ENCODE measurements around the gene ABCA3.
"Not testable (repeated sequence)": the region's sequence is repeated elsewhere in the genome, so short reads cannot be mapped to it uniquely, and the experiment has no call there.

Gene ABCA3

GRCh38 chr16:2251296-2252111 lies 89.0 kb downstream of the ABCA3 start, which contains the start of gene ECI1:
ECI1 (minus strand) TSS chr16:2251587; CDS start chr16:2251566, 21 bp downstream.
- peak; percentile 97 for DNase-seq

DNA sequence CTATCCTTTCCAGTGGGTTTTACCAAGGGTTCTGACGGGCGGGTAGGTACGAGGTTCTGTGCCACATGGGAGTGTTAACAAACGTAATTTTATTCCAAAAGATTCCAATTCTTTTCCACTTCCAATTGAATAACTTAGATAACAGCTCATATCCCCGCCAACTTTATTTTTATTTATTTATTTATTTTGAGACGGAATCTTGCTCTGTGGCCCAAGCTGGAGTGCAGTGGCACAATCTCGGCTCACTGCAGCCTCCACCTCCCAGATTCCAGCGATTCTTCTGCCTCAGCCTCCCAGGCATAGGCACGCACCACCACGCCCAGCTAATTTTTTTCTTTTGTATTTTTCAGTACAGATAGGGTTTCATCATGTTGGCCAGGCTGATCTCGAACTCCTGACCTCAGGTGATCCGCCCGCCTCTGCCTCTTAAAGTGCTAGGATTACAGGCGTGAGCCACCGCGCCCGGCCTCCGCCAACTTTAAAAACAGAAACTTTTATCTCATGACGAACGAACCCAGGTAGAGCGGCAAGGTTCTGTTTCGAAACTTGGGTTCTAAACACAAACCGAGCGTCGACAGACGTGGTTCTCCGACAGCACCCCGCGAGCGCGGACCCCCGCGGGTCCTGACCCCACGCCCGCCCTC lies 89.8 kb downstream of the ABCA3 start:
- peak; percentile 68 for DNase-seq

GRCh38 chr16:2246301-2246885 lies 94.1 kb downstream of the ABCA3 start:
- no peak for DNase-seq

DNA sequence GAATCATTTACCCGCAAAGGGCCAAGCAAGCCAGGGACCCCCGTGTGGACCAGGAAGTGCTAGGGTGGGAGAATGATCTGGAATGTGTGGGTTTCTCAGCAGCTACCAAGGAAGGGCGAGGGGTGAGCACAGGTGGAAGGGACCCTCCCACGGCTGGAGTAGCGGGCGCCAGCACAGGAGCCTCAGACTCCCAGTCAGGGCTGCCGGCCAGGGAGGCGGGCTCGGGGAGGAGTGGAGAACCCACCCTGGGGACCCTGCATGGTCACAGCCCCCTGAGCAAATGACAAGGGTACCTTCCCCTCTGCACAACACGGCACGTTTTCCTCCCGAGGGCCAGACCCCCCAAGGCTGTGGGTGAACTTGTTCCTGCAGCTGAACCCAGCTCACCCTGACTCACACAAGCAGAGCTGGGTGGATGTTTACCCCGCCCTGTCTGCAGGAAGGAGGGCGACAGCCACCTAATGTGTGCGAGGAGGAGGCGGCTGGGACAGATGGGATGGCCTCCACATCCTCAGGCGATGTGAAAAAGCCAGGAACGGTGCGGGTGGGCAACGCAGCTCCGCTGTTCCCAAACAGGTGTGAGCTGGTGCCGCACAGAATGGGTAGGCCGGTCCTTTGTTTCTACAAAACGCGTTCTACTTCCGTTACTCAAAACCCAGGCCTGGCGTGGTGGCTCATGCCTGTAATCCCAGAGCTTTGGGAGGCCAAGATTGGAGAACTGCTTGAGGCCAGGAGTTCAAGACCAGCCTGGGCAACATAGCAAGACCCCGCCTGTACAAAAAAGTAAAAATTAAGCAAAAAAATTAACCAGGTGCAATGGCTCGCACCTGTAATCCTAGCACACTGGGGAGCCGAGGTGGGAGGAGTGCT lies 95.4 kb downstream of the ABCA3 start:
- DNase-seq: no peak

DNA sequence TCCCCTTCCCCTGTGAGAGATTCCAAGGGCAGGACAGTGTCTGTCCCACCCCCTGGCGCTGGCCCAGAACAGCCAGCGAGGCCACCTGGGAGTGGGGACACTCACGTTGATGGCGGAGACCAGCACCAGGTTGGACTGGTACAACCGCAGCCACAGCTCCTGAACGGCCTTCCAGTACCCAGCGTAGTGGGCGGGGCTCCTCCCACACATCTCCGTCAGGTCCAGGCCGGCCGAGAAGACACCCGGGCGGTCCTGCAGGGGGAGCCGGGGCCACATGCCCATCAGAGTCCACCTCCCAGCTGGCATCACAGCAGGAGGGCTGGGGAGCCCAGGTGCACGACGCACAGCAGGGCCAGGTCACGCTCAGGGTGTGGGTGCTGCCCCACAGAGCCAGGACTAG lies 96.2 kb downstream of the ABCA3 start:
- no peak for DNase-seq

GRCh38 chr16:2243781-2244180 lies 96.7 kb downstream of the ABCA3 start:
- DNase-seq: no peak

DNA sequence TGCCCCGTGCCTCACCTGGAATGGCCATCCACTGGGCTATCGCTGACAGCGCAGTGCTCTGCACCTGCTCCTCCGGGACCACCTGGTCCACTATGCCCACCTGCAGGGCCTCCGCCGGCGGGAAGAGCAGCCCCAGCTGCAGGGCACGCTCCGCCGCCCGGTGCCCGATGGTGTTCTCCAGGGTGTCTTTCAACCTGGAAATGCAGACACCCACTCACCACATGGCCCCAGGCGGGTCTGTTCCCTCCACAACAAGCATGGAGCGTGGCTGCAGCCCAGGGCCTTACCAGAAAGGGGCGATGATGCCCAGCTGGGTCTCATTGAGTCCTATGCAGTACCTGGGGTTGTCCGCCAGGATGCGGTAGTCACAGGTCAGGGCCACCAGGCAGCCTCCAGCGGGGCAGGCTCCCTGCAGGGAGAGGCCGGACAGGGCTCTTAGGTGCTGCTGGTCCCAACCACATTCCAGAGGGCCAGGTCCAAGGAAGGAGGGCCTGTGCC lies 97.4 kb downstream of the ABCA3 start:
- DNase-seq: no peak

GRCh38 chr16:2242598-2242997 lies 97.9 kb downstream of the ABCA3 start:
- DNase-seq: no peak

DNA sequence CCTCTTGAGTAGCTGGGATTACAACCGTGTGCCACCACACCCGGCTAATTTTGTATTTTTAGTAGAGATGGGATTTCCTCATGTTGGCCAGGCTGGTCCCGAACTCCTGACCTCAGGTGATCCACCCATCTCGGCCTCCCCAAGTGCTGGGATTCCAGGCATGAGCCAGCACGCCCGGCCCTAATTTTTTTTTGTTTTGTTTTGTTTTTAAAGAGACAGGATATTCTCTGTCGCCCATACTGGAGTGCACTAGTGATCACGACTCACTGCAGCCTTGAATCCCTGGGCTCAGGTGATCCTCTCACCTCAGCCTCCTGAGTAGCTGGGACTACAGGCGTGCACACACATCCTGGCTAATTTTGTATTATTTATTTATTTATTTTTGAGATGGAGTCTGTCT lies 100.2 kb downstream of the ABCA3 start:
- not testable (repeated sequence) for DNase-seq

- DNase-seq: peak; percentile 42
Measured at GRCh38 chr16:2238838-2239675, 101.5 kb downstream of the ABCA3 start.

DNA sequence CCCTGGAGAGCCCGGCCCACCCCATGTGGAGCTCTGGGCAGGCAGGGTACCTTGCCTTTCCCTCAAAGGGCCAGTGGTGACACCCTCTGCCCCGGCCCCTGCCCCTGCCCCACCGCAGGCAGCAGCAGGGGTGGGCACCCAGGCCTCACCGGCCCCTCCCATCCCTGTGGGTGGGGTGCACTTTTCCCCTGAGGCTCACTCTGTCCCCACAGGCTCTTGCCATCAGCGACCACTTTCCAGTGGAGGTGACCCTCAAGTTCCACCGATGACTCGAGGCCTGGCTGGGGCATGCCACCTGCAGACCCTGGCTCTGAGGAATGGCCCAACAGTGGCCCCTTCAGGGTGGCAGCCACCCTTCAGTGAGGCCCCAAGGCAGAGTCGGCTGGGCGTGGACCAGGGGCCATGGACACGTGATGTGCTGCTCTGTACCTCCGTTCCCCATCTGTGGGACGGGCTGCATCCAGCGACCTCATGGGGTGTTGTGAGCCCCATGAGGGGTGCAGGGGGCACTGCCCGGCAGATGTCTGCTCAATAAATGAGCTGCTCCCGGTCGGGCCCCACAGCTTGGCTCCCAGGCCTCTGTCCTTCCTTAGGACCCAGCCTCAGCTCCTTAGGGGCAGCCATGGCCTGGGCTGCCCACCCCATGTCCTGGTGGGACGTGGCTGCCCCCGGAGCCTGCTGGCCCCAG lies 102.2 kb downstream of the ABCA3 start:
- DNase-seq: peak; percentile 28

DNA sequence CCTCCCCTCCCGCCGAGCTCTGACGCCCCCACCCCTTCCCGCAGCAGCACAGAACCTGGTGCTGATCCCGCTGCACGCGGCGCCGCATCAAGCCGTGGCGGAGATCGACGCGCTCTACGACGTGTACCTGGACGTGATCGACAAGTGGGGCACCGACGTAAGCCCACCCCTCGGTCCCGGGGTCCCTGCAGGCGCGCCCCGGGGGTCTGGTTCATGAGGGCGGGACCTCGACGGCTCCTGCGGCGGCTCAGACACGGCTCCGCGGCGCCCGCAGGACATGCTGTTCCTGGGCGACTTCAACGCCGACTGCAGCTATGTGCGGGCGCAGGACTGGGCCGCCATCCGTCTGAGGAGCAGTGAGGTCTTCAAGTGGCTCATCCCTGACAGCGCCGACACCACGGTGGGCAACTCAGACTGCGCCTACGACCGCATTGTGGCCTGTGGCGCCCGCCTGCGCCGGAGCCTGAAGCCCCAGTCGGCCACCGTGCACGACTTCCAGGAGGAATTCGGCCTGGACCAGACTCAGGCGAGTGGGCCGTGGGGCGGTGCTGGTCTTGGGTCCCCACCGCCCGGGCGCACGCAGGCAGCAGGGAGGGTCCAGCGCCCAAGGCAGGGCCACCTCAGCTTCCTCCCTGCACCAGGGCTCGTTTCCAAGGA lies 102.9 kb downstream of the ABCA3 start:
- peak; percentile 50 for DNase-seq

- no peak for DNase-seq
Measured at GRCh38 chr16:2237102-2237482, 103.4 kb downstream of the ABCA3 start.

- peak; percentile 30 for DNase-seq
Measured at GRCh38 chr16:2236337-2237101, 104.0 kb downstream of the ABCA3 start, which contains the start of gene DNASE1L2. DNASE1L2 (plus strand) TSS chr16:2236444; CDS start chr16:2236817, 373 bp downstream.

DNA sequence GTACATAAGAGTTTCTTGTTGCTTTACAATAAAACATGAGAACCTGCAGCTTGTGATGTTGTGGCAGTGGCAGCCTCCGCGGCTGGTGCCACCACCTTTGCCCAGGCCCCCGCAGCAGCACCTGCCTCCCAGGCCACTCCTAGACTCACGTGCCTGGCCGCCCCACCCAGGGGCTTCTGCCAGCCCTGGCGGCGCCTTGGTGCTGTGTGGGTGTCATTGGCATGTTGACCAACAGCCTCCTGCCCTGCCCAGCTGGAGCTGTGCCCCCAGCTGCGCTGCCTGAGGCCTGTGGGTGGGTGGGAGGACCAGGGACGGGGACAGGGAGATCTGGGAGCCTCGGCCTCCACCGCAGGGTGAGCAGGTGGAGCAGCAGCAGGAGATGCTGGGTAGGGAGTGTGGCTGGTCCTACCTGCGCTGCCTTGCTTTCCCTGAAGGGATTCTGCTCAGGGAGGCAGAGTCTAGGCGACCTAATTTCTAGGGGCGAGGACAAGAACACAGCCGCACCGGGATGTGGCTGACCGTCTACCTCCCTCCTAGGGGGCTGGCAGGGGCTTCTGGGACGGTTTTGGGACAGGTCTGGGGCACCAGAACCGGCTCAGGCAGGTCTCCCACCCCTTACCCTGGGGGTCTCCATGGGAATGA lies 104.7 kb downstream of the ABCA3 start:
- DNase-seq: no peak

DNA sequence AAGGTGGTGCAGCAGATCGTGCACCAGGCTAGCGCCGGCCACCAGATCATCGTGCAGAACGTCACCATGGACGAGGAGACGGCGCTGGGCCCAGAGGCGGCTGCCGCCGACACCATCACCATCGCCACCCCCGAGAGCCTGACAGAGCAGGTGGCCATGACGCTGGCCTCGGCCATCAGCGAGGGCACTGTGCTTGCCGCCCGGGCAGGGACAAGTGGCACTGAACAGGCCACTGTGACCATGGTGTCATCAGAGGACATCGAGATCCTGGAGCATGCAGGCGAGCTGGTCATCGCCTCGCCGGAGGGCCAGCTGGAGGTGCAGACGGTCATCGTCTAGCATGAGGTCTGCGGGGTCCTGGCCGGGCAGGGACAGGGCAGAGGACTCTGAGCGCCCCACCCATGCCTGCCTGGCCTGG lies 105.3 kb downstream of the ABCA3 start:
- DNase-seq: no peak

GRCh38 chr16:2234813-2235170 lies 105.7 kb downstream of the ABCA3 start:
- no peak for DNase-seq

DNA sequence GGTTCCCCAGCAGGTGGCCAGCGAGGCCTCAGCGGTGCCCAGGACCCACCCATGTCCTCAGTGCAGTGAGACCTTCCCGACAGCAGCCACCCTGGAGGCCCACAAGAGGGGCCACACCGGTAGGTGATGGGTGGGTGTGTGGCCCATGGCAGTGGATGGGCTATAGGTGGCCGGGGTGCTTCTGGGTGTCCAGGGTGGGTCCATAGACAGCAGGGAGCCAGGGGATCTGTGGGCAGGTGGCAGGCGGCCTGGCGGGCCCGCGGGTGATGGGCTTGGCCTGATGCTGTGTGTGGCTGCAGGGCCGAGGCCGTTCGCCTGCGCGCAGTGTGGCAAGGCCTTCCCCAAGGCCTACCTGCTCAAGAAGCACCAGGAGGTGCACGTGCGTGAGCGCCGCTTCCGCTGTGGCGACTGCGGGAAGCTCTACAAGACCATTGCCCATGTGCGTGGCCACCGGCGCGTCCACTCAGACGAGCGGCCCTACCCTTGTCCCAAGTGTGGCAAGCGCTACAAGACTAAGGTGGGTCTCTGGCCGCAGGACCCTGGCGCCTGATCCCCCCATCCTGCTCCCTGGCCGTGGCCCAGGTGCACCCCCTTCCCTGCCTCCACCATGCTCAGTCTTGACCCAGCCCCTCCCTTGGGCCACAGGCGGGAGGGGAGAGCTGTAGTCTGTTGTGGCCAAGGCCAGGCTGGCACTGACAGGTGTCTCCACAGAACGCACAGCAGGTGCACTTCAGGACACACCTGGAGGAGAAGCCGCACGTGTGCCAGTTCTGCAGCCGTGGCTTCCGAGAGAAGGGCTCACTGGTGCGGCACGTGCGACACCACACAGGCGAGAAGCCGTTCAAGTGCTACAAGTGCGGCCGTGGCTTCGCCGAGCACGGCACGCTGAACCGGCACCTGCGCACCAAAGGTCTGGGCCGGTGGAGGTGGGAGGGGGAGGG lies 106.4 kb downstream of the ABCA3 start:
- DNase-seq: peak; percentile 44

All from NCI-H69 (cell line).